GM12891 (cell line): ENCODE results near the gene ADGRD2.

Experiments used
- POLR2A ChIP-seq: IDR thresholded peaks from 2 replicates; pipeline ENCODE4 v1.6.1; 2011; ENCODE audit warnings: low read depth, low read length, control low read depth
- POLR2AphosphoS5 ChIP-seq: IDR thresholded peaks from 2 replicates; pipeline ENCODE4 v1.6.1; 2011; ENCODE audit warnings: low read depth, low read length, control low read depth
- POU2F2 ChIP-seq: IDR thresholded peaks from 2 replicates; pipeline ENCODE4 v1.6.1; 2011; ENCODE audit warnings: low read depth, mild to moderate bottlenecking, control low read depth, low read length, moderate library complexity
- SPI1 ChIP-seq: IDR thresholded peaks from 2 replicates; pipeline ENCODE4 v1.6.1; 2011; ENCODE audit warnings: low read depth, low read length, control low read depth
- TAF1 ChIP-seq: IDR thresholded peaks from 2 replicates; pipeline ENCODE4 v1.6.1; 2011; ENCODE audit warnings: low read depth, low read length, control low read depth

DNA sequence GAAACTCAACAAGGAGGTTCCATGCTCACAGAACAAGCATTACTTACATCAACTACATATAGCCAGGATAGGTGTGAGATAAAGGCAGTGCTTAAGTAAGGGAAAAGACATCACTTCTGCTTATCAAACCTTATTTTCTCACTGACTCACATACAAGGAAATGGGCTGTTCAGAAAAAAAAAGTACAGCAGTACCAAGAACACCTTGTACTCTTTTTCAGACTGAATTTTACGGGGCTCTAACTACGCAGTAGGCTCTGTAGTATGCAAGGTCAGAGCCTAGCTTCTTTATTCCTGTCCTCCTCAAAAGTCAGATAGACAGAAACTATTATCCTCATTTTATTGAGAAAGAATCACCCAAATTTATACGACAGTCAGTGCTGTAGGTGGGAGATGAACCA lies 40.8 kb upstream of the ADGRD2 start:
- TF ChIP-seq POLR2AphosphoS5 (no peak), POLR2A (no peak), TAF1 (no peak), SPI1 (no peak), POU2F2 (no peak)
